Measurements from ENCODE around the gene IL21R. TPM values are rescaled to one million over a fixed set of nuclear protein-coding genes. Genes with fewer than 3 reads are reported as not detected.
"Not testable (repeated sequence)": the region's sequence is repeated elsewhere in the genome, so short reads cannot be mapped to it uniquely, and the experiment has no call there.

Gene IL21R
- total RNA-seq, 1 experiment from 2014 or later = 1.9 TPM

GRCh38 chr16:27430512-27430911, 28.5 kb downstream of the IL21R start:
- no peaks in the 10 kb centered on the region for H3K36me3 ChIP-seq (ENCODE audit: insufficient read depth, low read length)
- no peak overlapping the region for H2AFZ ChIP-seq (ENCODE audit: low read length)
- H3K79me2 ChIP-seq (ENCODE audit: low read length) = no peaks in the 10 kb centered on the region
- no peaks in the 10 kb centered on the region for H3K9me2 ChIP-seq (replicated peaks; ENCODE audit: insufficient read depth, low read length)
- no peaks in the 10 kb centered on the region for H4K20me1 ChIP-seq (ENCODE audit: insufficient read depth, low read depth, low read length)
- H3K27ac ChIP-seq (ENCODE audit: low read length) = no peak overlapping the region
- no peak overlapping the region for H3K9ac ChIP-seq (ENCODE audit: low read length)
- H3K9me3 ChIP-seq (ENCODE audit: low read length) = no peaks in the 10 kb centered on the region
- DNase-seq = no peak
- no peak overlapping the region for H3K4me2 ChIP-seq (ENCODE audit: low read depth, low read length, poor library complexity, severe bottlenecking)
- no peaks in the 10 kb centered on the region for H3K27me3 ChIP-seq (ENCODE audit: low read length)
- H3K4me3 ChIP-seq (ENCODE audit: low read length) = no peak overlapping the region
- peaks cover 8% of the 10 kb centered on the region for H3K4me1 ChIP-seq (ENCODE audit: low read length)

GRCh38 chr16:27430923-27431484, 29.0 kb downstream of the IL21R start:
- Histone ChIP-seq H3K79me2 (ENCODE audit: low read length) (no peaks in the 10 kb centered on the region), H3K4me2 (ENCODE audit: low read depth, low read length, poor library complexity, severe bottlenecking) (no peak overlapping the region), H3K36me3 (ENCODE audit: insufficient read depth, low read length) (no peaks in the 10 kb centered on the region), H3K9me2 (replicated peaks; ENCODE audit: insufficient read depth, low read length) (no peaks in the 10 kb centered on the region), H3K27ac (ENCODE audit: low read length) (no peak overlapping the region), H4K20me1 (ENCODE audit: insufficient read depth, low read depth, low read length) (no peaks in the 10 kb centered on the region), H3K4me3 (ENCODE audit: low read length) (no peak overlapping the region), H3K9ac (ENCODE audit: low read length) (no peak overlapping the region), H3K4me1 (ENCODE audit: low read length) (peaks cover 8% of the 10 kb centered on the region), H2AFZ (ENCODE audit: low read length) (no peak overlapping the region), H3K9me3 (ENCODE audit: low read length) (no peaks in the 10 kb centered on the region), H3K27me3 (ENCODE audit: low read length) (no peaks in the 10 kb centered on the region)
- DNase-seq = no peak

DNA sequence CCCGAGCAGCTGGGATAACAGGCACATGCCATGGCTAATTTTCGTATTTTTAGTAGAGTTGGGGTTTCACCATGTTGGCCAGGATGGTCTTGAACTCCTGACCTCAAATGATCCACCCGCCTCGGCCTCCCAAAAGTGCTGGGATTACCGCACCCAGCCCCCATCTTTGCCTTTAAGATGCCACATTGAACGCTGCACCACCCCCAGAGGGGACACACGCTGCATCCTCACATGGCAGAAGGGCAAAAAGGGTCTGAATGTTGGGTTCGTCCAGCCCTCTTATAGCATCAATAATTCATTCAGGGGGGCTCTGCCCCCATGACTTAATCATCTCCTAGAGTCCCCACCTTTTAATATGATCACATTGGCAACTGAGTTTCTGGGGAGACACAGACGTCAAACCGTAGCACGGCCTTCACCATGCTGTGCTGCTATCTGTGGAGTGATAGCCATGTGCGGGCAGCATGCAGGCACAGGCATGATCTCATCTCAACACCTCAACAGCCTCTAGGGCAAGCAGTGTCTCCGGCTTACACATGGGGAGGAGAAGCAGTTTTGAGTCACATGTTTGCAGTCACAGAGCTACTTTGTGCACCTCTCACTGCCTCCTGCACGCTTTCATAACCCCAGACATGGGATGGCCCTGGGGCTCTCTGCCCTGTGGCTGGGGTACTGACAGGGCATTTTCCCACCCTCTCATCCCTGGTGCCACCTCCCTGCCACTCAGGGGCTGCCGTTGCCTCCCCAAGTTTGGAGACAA, 30.0 kb downstream of the IL21R start:
- Histone ChIP-seq H3K4me1 (ENCODE audit: low read length) (peaks cover under 1% of the 10 kb centered on the region), H3K36me3 (ENCODE audit: insufficient read depth, low read length) (no peaks in the 10 kb centered on the region), H3K9me2 (replicated peaks; ENCODE audit: insufficient read depth, low read length) (no peaks in the 10 kb centered on the region), H3K27me3 (ENCODE audit: low read length) (no peaks in the 10 kb centered on the region), H3K4me3 (ENCODE audit: low read length) (no peak overlapping the region), H3K79me2 (ENCODE audit: low read length) (no peaks in the 10 kb centered on the region), H3K4me2 (ENCODE audit: low read depth, low read length, poor library complexity, severe bottlenecking) (no peak overlapping the region), H2AFZ (ENCODE audit: low read length) (no peak overlapping the region), H3K27ac (ENCODE audit: low read length) (no peak overlapping the region), H3K9ac (ENCODE audit: low read length) (no peak overlapping the region), H3K9me3 (ENCODE audit: low read length) (no peaks in the 10 kb centered on the region), H4K20me1 (ENCODE audit: insufficient read depth, low read depth, low read length) (no peaks in the 10 kb centered on the region)
- no peak for DNase-seq

- Histone ChIP-seq H4K20me1 (ENCODE audit: insufficient read depth, low read depth, low read length) (no peaks in the 10 kb centered on the region), H3K27me3 (ENCODE audit: low read length) (no peaks in the 10 kb centered on the region), H3K79me2 (ENCODE audit: low read length) (no peaks in the 10 kb centered on the region), H3K27ac (ENCODE audit: low read length) (no peak overlapping the region), H3K36me3 (ENCODE audit: insufficient read depth, low read length) (no peaks in the 10 kb centered on the region), H2AFZ (ENCODE audit: low read length) (no peak overlapping the region), H3K4me3 (ENCODE audit: low read length) (no peak overlapping the region), H3K4me2 (ENCODE audit: low read depth, low read length, poor library complexity, severe bottlenecking) (no peak overlapping the region), H3K9me2 (replicated peaks; ENCODE audit: insufficient read depth, low read length) (no peaks in the 10 kb centered on the region), H3K4me1 (ENCODE audit: low read length) (no peaks in the 10 kb centered on the region), H3K9ac (ENCODE audit: low read length) (no peak overlapping the region), H3K9me3 (ENCODE audit: low read length) (no peaks in the 10 kb centered on the region)
- no peak for DNase-seq
Measured at GRCh38 chr16:27432558-27432957, 30.6 kb downstream of the IL21R start.

GRCh38 chr16:27433191-27433590, 31.2 kb downstream of the IL21R start:
- not testable (repeated sequence) for H3K9me3 ChIP-seq (ENCODE audit: low read length); H3K27ac ChIP-seq (ENCODE audit: low read length); H3K4me1 ChIP-seq (ENCODE audit: low read length); H4K20me1 ChIP-seq (ENCODE audit: insufficient read depth, low read depth, low read length); H3K36me3 ChIP-seq (ENCODE audit: insufficient read depth, low read length); H3K9me2 ChIP-seq (replicated peaks; ENCODE audit: insufficient read depth, low read length); H3K4me3 ChIP-seq (ENCODE audit: low read length); DNase-seq; H3K27me3 ChIP-seq (ENCODE audit: low read length); H3K79me2 ChIP-seq (ENCODE audit: low read length); H3K4me2 ChIP-seq (ENCODE audit: low read depth, low read length, poor library complexity, severe bottlenecking); H2AFZ ChIP-seq (ENCODE audit: low read length); H3K9ac ChIP-seq (ENCODE audit: low read length)

DNA sequence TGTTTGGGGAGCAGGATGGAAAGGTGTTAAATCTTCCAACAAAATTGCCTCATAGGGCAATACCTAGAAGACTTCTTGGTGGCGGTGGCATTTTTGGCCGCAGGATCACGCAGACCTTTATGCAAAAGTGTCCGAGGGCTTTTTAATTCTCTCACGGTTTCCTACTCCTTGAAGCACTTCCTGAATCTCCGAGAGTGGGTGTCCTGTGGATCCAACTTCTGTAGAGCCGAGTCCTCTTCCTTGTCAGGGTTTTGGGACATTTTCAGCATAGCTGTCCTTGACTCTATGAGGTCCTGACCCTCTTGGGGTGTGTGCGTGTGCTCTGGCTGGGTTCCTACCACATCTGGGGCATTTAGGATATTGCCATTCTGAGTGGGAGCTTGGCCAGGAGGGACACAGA, 31.7 kb downstream of the IL21R start:
- H3K27ac ChIP-seq (ENCODE audit: low read length) = no peak overlapping the region
- H3K79me2 ChIP-seq (ENCODE audit: low read length) = no peaks in the 10 kb centered on the region
- H4K20me1 ChIP-seq (ENCODE audit: insufficient read depth, low read depth, low read length) = no peaks in the 10 kb centered on the region

DNA sequence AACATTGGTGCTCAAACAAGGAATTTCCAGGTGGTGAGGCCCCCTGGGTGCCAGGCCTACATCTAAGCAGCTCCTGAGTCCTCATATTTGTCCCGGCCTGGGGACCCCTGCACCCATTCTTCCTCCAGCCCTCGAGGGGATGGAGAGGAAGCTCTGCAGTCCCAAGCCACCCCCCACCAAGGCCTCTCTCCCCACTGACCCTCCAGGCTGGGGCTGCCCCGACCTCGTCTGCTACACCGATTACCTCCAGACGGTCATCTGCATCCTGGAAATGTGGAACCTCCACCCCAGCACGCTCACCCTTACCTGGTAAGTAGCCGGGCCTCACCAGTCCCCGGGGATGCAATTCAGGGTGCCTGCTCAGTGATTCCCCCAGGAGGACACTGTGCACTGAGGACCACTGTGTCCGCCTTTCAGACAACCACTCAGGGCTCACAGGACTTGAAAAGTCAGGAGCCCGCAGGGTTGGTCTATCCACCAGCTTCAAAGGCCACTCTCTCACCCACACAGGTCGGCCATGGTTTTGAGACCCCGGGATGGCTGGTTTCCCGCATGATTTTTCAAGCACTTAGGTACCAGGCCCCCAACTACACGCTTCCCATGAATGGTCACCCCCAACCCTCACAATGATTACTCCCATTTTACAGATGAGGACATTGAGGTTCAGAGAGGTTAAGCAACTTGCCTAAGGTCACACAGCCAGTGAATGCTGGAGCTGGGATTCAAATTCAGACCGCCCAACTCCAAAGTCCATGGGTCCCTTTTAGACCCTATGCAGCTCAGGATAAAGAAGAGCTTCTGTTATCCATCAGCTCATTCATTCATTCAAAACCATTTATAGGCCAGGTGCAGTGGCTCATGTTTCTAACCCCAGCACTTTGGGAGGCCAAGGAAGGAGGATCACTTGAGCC, 32.4 kb downstream of the IL21R start:
- Histone ChIP-seq H3K27ac (ENCODE audit: low read length) (no peak overlapping the region), H3K36me3 (ENCODE audit: insufficient read depth, low read length) (no peaks in the 10 kb centered on the region), H3K4me1 (ENCODE audit: low read length) (no peaks in the 10 kb centered on the region), H3K9me2 (replicated peaks; ENCODE audit: insufficient read depth, low read length) (no peaks in the 10 kb centered on the region), H4K20me1 (ENCODE audit: insufficient read depth, low read depth, low read length) (no peaks in the 10 kb centered on the region), H3K79me2 (ENCODE audit: low read length) (no peaks in the 10 kb centered on the region), H3K4me3 (ENCODE audit: low read length) (no peak overlapping the region), H2AFZ (ENCODE audit: low read length) (no peak overlapping the region), H3K27me3 (ENCODE audit: low read length) (no peaks in the 10 kb centered on the region), H3K9me3 (ENCODE audit: low read length) (no peaks in the 10 kb centered on the region), H3K9ac (ENCODE audit: low read length) (no peak overlapping the region), H3K4me2 (ENCODE audit: low read depth, low read length, poor library complexity, severe bottlenecking) (no peak overlapping the region)
- DNase-seq = no peak

More for the DNA sequence above, 31.7 kb downstream of the IL21R start:
- Histone ChIP-seq H3K4me2 (ENCODE audit: low read depth, low read length, poor library complexity, severe bottlenecking) (no peak overlapping the region), H2AFZ (ENCODE audit: low read length) (no peak overlapping the region), H3K36me3 (ENCODE audit: insufficient read depth, low read length) (no peaks in the 10 kb centered on the region), H3K9me2 (replicated peaks; ENCODE audit: insufficient read depth, low read length) (no peaks in the 10 kb centered on the region), H3K27me3 (ENCODE audit: low read length) (no peaks in the 10 kb centered on the region), H3K4me1 (ENCODE audit: low read length) (no peaks in the 10 kb centered on the region), H3K4me3 (ENCODE audit: low read length) (no peak overlapping the region), H3K9ac (ENCODE audit: low read length) (no peak overlapping the region), H3K9me3 (ENCODE audit: low read length) (no peaks in the 10 kb centered on the region)
- DNase-seq = no peak

- H3K4me1 ChIP-seq (ENCODE audit: low read length); H3K9me2 ChIP-seq (replicated peaks; ENCODE audit: insufficient read depth, low read length); H3K4me3 ChIP-seq (ENCODE audit: low read length); H3K36me3 ChIP-seq (ENCODE audit: insufficient read depth, low read length); H3K79me2 ChIP-seq (ENCODE audit: low read length); H3K27ac ChIP-seq (ENCODE audit: low read length); H2AFZ ChIP-seq (ENCODE audit: low read length); H3K27me3 ChIP-seq (ENCODE audit: low read length); DNase-seq; H3K9me3 ChIP-seq (ENCODE audit: low read length); H3K4me2 ChIP-seq (ENCODE audit: low read depth, low read length, poor library complexity, severe bottlenecking); H4K20me1 ChIP-seq (ENCODE audit: insufficient read depth, low read depth, low read length); H3K9ac ChIP-seq (ENCODE audit: low read length): not testable (repeated sequence)
Measured at GRCh38 chr16:27435146-27435545, 33.2 kb downstream of the IL21R start.

Data from Karpas-422 (cell line).